Measurements from ENCODE around the gene SLCO1A2.
"Not testable (repeated sequence)": the region's sequence is repeated elsewhere in the genome, so short reads cannot be mapped to it uniquely, and the experiment has no call there.

The SLCO1A2 gene, protein sequence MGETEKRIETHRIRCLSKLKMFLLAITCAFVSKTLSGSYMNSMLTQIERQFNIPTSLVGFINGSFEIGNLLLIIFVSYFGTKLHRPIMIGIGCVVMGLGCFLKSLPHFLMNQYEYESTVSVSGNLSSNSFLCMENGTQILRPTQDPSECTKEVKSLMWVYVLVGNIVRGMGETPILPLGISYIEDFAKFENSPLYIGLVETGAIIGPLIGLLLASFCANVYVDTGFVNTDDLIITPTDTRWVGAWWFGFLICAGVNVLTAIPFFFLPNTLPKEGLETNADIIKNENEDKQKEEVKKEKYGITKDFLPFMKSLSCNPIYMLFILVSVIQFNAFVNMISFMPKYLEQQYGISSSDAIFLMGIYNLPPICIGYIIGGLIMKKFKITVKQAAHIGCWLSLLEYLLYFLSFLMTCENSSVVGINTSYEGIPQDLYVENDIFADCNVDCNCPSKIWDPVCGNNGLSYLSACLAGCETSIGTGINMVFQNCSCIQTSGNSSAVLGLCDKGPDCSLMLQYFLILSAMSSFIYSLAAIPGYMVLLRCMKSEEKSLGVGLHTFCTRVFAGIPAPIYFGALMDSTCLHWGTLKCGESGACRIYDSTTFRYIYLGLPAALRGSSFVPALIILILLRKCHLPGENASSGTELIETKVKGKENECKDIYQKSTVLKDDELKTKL

DNA sequence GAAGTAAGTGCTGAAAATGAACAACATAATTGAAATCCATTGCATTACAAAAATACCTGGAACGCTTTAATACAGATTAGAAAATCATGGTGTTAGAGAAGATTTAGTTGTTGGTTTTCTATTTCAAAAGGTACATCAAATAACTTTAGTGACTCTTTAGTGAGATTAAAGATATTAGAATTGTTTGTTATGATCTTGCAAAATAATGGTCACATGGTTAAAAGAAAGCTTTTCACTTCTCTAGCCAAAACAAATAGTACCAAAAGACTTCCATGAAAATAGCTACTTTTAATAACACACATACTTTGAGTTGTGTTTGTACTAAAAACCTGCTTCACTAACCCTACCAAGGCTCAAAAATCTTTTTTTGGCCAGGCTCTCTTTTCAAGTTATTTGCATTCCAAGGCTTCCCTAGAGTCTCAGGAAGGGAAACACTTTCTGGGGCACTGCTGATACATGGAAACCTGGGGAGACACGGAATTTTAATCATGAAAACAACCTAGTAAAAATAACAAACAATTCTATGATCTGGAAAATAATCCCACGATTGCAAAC lies at the start of gene SLCO1A2:
SLCO1A2 (minus strand) TSS at position 147 of the 555 bp plus-strand sequence. CDS start 270 bp downstream, outside the sequence.
- TF ChIP-seq, protein P1, sequence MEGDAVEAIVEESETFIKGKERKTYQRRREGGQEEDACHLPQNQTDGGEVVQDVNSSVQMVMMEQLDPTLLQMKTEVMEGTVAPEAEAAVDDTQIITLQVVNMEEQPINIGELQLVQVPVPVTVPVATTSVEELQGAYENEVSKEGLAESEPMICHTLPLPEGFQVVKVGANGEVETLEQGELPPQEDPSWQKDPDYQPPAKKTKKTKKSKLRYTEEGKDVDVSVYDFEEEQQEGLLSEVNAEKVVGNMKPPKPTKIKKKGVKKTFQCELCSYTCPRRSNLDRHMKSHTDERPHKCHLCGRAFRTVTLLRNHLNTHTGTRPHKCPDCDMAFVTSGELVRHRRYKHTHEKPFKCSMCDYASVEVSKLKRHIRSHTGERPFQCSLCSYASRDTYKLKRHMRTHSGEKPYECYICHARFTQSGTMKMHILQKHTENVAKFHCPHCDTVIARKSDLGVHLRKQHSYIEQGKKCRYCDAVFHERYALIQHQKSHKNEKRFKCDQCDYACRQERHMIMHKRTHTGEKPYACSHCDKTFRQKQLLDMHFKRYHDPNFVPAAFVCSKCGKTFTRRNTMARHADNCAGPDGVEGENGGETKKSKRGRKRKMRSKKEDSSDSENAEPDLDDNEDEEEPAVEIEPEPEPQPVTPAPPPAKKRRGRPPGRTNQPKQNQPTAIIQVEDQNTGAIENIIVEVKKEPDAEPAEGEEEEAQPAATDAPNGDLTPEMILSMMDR (conservative IDR thresholded peaks at IDR 0.05; ENCODE audit: control insufficient read depth, insufficient read depth, low read depth, low read length): no peak
- no peak for DNase-seq (ENCODE audit: low read depth)
- no peak within 1 kb of the TSS for H3K4me3 ChIP-seq (ENCODE audit: control insufficient read depth, low read depth, low read length)

DNA sequence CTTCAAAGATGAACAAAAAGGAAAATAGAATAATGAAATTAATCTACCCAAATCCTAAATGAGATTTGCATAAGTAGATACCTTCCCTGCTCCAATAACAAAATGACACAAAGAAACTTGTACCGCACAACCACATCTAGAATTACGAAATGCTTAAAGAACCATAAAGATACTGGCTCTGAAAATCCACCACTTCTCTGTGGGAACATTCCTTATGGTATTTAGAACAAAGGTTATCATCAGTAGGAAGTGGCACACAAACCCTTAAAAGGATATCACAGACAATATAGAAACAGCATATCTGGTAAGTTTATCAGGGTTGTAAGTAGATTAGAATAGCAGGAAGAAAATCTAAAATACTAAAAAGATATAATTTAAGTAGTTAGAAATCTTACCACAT lies 49.5 kb upstream of the SLCO1A2 start:
- H3K4me3 ChIP-seq (ENCODE audit: control insufficient read depth, low read depth, low read length): no peak overlapping the region
- DNase-seq (ENCODE audit: low read depth): no peak
- TF ChIP-seq, protein P1 (conservative IDR thresholded peaks at IDR 0.05; ENCODE audit: control insufficient read depth, insufficient read depth, low read depth, low read length): no peak

DNA sequence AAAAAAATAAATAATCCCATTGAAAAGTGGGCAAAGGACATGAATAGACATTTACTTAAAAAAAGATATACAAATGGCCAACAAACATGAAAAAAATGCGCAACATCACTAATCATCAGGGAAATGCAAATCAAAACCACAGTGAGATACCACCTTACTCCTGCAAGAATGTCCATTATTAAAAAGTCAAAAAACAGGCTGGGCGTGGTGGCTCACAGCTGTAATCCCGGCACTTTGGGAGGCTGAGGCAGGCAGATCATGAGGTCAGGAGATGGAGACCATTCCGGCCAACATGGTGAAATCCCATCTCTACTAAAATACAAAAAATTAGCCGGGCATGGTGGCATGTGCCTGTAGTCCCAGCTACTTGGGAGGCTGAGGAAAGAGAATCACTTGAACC lies 46.6 kb upstream of the SLCO1A2 start:
- not testable (repeated sequence) for DNase-seq (ENCODE audit: low read depth); H3K4me3 ChIP-seq (ENCODE audit: control insufficient read depth, low read depth, low read length)

DNA sequence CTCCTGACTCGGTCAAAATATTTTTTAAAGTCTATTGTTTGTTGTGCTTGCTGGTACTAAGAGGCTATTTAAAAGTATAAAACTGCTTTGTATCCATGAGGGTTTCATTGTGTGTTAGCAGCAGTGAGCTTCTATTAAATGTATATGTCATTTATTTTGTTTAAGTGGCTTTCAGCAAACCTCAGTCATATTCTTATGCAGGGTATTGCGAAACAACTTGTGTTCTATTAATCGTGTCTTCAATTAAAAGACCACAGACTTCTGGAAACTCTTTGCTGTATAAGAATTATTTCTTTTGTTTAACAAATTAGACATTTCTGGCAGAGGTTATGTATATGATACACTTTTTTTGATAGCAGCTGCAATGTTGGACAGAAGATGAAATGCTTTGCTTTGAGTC lies 44.5 kb upstream of the SLCO1A2 start:
- no peak overlapping the region for H3K4me3 ChIP-seq (ENCODE audit: control insufficient read depth, low read depth, low read length)
- DNase-seq (ENCODE audit: low read depth): no peak
- TF ChIP-seq, protein P1 (conservative IDR thresholded peaks at IDR 0.05; ENCODE audit: control insufficient read depth, insufficient read depth, low read depth, low read length): no peak

DNA sequence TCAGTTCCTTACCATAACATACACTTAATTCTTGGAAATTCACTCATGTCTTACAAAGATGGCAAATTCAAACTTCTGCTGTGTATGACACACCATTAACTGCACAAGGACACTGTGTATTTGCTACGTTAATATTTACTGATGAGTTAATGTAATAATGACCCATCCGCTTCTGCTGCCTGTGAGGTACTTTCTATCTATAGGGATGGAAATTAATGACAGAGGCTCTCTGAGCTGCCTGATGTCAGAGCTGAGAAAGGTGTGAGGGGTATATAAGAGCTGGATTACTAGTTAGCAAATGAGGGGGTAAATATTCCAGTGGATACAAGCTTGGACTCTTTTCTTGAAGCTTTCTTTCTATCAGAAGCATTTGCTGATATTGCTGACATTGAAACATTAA lies 37.9 kb upstream of the SLCO1A2 start, which contains the start of gene IAPP:
IAPP (plus strand) TSS at position 301 of the 400 bp plus-strand sequence. CDS start 450 bp downstream, outside the sequence.
- no peak for DNase-seq (ENCODE audit: low read depth)
- no peak within 1 kb of the TSS for H3K4me3 ChIP-seq (ENCODE audit: control insufficient read depth, low read depth, low read length)
- TF ChIP-seq, protein P1 (conservative IDR thresholded peaks at IDR 0.05; ENCODE audit: control insufficient read depth, insufficient read depth, low read depth, low read length): no peak

DNA sequence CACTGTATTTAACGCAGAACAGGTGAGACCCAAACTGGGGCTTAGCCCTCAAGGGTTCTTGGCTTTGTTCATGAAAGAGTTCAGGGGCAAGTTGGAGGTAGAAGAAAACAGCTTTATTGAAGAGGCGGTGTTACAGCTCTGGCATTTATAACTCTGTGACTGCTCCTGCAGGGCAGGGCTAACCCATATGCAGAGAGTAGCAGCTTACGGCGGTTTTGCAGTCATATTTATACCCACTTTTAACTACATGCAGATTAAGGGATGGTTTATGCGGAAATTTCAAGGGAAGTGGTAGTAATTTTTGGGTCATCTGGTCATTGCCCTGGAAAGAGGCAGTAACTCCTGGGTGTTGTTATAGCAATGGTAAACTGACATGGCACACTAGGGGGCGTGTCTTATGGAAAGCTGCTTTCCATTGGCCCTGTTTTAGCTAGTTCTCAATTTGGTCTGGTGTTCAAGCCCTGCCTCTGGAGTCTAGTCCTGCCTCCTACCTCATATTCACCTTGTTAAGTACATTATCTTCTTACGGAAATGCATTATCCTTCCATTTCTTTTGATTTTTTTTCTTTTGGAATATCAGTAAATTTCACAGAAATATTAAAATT lies 36.2 kb upstream of the SLCO1A2 start:
- TF ChIP-seq, protein P1 (conservative IDR thresholded peaks at IDR 0.05; ENCODE audit: control insufficient read depth, insufficient read depth, low read depth, low read length): no peak
- no peak for DNase-seq (ENCODE audit: low read depth)
- no peak overlapping the region for H3K4me3 ChIP-seq (ENCODE audit: control insufficient read depth, low read depth, low read length)
